Endothelial cell of umbilical vein (primary cell): ENCODE results near the gene RSPO3. TPM values are rescaled to one million over a fixed set of nuclear protein-coding genes. Genes with fewer than 3 reads are reported as not detected.

ENCODE experiments used
- BruUV-seq: library from RNA; stranded (reverse); fragments of 400-500 nt; replicated peaks from 2 replicates; lab custom pipeline; 2021; lab: Mats Ljungman, UMichigan
- CTCF ChIA-PET: fragments of 300-600, 350-600 bp; sonication (Branson Sonifier 250); formaldehyde crosslinking; loops from one replicate; lab custom pipeline; 2021; ENCODE audit warnings: antibody characterized with exemption, inconsistent platforms; lab: Charles Lee
- POLR2A ChIA-PET: fragments of 300-600, 350-600 bp; sonication (Branson Sonifier 250); formaldehyde crosslinking; loops from one replicate; lab custom pipeline; 2021; ENCODE audit warnings: antibody characterized with exemption, inconsistent platforms; lab: Charles Lee
- DNase-seq: peaks from one replicate; pipeline ENCODE4 v3.0.0-alpha.2; 2011; ENCODE audit warnings: low read depth, low spot score
- FAIRE-seq: peaks from 2 replicates; lab custom pipeline; 2011; peaks lifted over from hg19 to GRCh38; lab: Jason Lieb, UNC
- H2AFZ ChIP-seq: 2 replicates; pipeline ENCODE4 v1.6.0; 2012; ENCODE audit warnings: low read depth, low read length, control low read depth, inconsistent platforms
- H3K27ac ChIP-seq: 2 replicates; pipeline ENCODE4 v1.5.1; 2011; ENCODE audit warnings: low read depth, mild to moderate bottlenecking, control low read depth, low read length, moderate library complexity; ENCODE audit not compliant: insufficient read depth
- H3K27me3 ChIP-seq, 2 experiments: 2 replicates each; pipeline versions ENCODE4 v1.6.0 to v1.6.1; 2011; ENCODE audit warnings: low read length in 2 of 2, mixed read lengths in 1 of 2; ENCODE audit not compliant: control insufficient read depth in 2 of 2, insufficient read depth in 2 of 2
- H3K36me3 ChIP-seq, 2 experiments: 2 replicates in 1 of 2; 3 replicates in 1 of 2; pipeline ENCODE4 v1.5.1; 2011; ENCODE audit warnings: low read length in 2 of 2, mild to moderate bottlenecking in 1 of 2, moderate library complexity in 1 of 2; ENCODE audit not compliant: control insufficient read depth in 2 of 2, insufficient read depth in 2 of 2; ENCODE audit errors: extremely low read depth in 1 of 2
- H3K4me1 ChIP-seq: 3 replicates; pipeline ENCODE4 v1.5.1; 2011; ENCODE audit warnings: mild to moderate bottlenecking, low read length; ENCODE audit not compliant: control insufficient read depth, insufficient read depth; ENCODE audit errors: extremely low read depth
- H3K4me2 ChIP-seq: 2 replicates; pipeline ENCODE4 v1.6.1; 2011; ENCODE audit warnings: low read length, control low read depth, mixed read lengths; ENCODE audit not compliant: insufficient read depth
- H3K4me3 ChIP-seq, 3 experiments: fragments of 200-600 bp in 1 of 3; sonication (generic), shearing (Covaris generic) in 1 of 3; replicated peaks in 1 of 3; 2 replicates each; pipeline ENCODE4 v1.5.1; 2011 to 2016; ENCODE audit warnings: control low read depth in 3 of 3, low read length in 3 of 3, mild to moderate bottlenecking in 2 of 3, inconsistent platforms in 1 of 3, low read depth in 1 of 3, moderate library complexity in 1 of 3; ENCODE audit not compliant: insufficient read depth in 1 of 3
- H3K79me2 ChIP-seq: 2 replicates; pipeline ENCODE4 v1.6.0; 2012; ENCODE audit warnings: low read length, inconsistent platforms; ENCODE audit not compliant: control insufficient read depth, insufficient read depth
- H3K9ac ChIP-seq: replicated peaks from 2 replicates; pipeline ENCODE3; 2011; ENCODE audit warnings: low read length, control low read depth; ENCODE audit not compliant: insufficient read depth; ENCODE audit errors: extremely low read depth
- H3K9me1 ChIP-seq: replicated peaks from 3 replicates; pipeline ENCODE4 v1.6.0; 2011; ENCODE audit warnings: mild to moderate bottlenecking, low read length; ENCODE audit not compliant: control insufficient read depth, insufficient read depth; ENCODE audit errors: extremely low read depth
- H3K9me3 ChIP-seq: replicated peaks from 2 replicates; pipeline ENCODE4 v1.5.1; 2012; ENCODE audit warnings: low read length, inconsistent platforms; ENCODE audit not compliant: control insufficient read depth, insufficient read depth
- H4K20me1 ChIP-seq: replicated peaks from 2 replicates; pipeline ENCODE3; 2011; ENCODE audit warnings: mild to moderate bottlenecking, low read length; ENCODE audit not compliant: control insufficient read depth, insufficient read depth; ENCODE audit errors: extremely low read depth
- CTCF ChIP-seq, 2 donors: IDR thresholded peaks; 1 replicate in 1 of 2; 2 replicates in 1 of 2; pipeline ENCODE4 v1.5.1; 2011; ENCODE audit warnings: low read length in 2 of 2, mild to moderate bottlenecking in 2 of 2, moderate library complexity in 2 of 2, control low read depth in 1 of 2, inconsistent platforms in 1 of 2, low read depth in 1 of 2; ENCODE audit not compliant: insufficient read depth in 1 of 2; ENCODE audit errors: extremely low read depth in 1 of 2
- EZH2 ChIP-seq: IDR thresholded peaks from 2 replicates; pipeline ENCODE4 v1.6.1; 2012; ENCODE audit warnings: borderline replicate concordance, low read depth, mild to moderate bottlenecking, moderate library complexity, low read length, inconsistent platforms; ENCODE audit not compliant: severe bottlenecking
- FOS ChIP-seq: IDR thresholded peaks from 2 replicates; pipeline ENCODE4 v1.6.1; 2011; ENCODE audit warnings: mild to moderate bottlenecking, low read length, moderate library complexity, borderline replicate concordance; ENCODE audit not compliant: insufficient read depth
- GATA2 ChIP-seq: IDR thresholded peaks from 2 replicates; pipeline ENCODE4 v1.7.0; 2011; ENCODE audit warnings: low read depth, mild to moderate bottlenecking, moderate library complexity, mixed read lengths, low read length; ENCODE audit not compliant: insufficient read length, insufficient read depth
- JUN ChIP-seq: IDR thresholded peaks from 2 replicates; pipeline ENCODE4 v1.6.1; 2011; ENCODE audit warnings: borderline replicate concordance, low read depth; ENCODE audit not compliant: insufficient read length, insufficient read depth
- MAX ChIP-seq: IDR thresholded peaks from 2 replicates; pipeline ENCODE4 v1.6.1; 2011; ENCODE audit not compliant: insufficient read depth, insufficient read length
- MYC ChIP-seq: IDR thresholded peaks from one replicate; pipeline ENCODE4 v1.6.1; 2011; ENCODE audit warnings: mild to moderate bottlenecking, low read depth, low read length
- POLR2A ChIP-seq: IDR thresholded peaks from 2 replicates; pipeline ENCODE4 v1.6.1; 2012; ENCODE audit warnings: low read depth, mild to moderate bottlenecking, control low read depth, low read length
- POLR2AphosphoS5 ChIP-seq: IDR thresholded peaks from 2 replicates; pipeline ENCODE4 v1.6.1; 2012; ENCODE audit warnings: low read depth, mild to moderate bottlenecking, control low read depth, low read length, moderate library complexity; ENCODE audit not compliant: insufficient read depth
- dilution Hi-C: fragments of 300-500 bp; cut with MboI; formaldehyde crosslinking; loops from one replicate; pipeline ENCODE4 v1.15.0; 2019; ENCODE audit warnings: low sequenced_read_pairs; ENCODE audit not compliant: extremely low pct_ligation_motif_present
- intact Hi-C: fragments of 100-400 bp; cut with micrococcal nuclease; formaldehyde crosslinking; loops from one replicate; pipeline ENCODE4 v1.10.0; 2022
- polyA plus RNA-seq, 4 experiments: library from polyadenylated mRNA; depleted of rRNA in 3 of 4; stranded (reverse) in 3 of 4; unstranded in 1 of 4; fragments of >200 nt; gene quantifications; 2 replicates each; pipeline versions ENCODE4 v1.2.1 to v1.2.3, GENCODE V29; 2011 to 2012; ENCODE audit warnings: missing spikeins in 1 of 4
- total RNA-seq: library from RNA; stranded (reverse); gene quantifications from 2 replicates; pipeline ENCODE4 v1.2.3, GENCODE V29; 2021

RSPO3 gene
- total and polyA plus RNA-seq, 2 donors (not counting 3 experiments of a cell fraction or from before 2014, with no cell fraction given) = 1.8 to 11.1 TPM

- H3K36me3 ChIP-seq = no peaks in the 10 kb centered on the region
- no peak overlapping the region for H3K9ac ChIP-seq
- no peaks in the 10 kb centered on the region for H3K9me1 ChIP-seq
- POLR2A ChIA-PET = no interaction called here
- H3K4me3 ChIP-seq = no peak overlapping the region
- H3K4me2 ChIP-seq = no peak overlapping the region
- DNase-seq = no peak
- FAIRE-seq = no peak
- BruUV-seq = no TSS peak
- no peaks in the 10 kb centered on the region for H3K27me3 ChIP-seq
- H3K27ac ChIP-seq = no peak overlapping the region
- H3K4me1 ChIP-seq = peaks cover 16% of the 10 kb centered on the region
- dilution Hi-C loops (no loop called here), intact Hi-C loops (no loop called here)
- H3K9me3 ChIP-seq = no peaks in the 10 kb centered on the region
- no peaks in the 10 kb centered on the region for H3K79me2 ChIP-seq
- H4K20me1 ChIP-seq = no peaks in the 10 kb centered on the region
- CTCF ChIA-PET = no interaction called here
- TF ChIP-seq MAX (no peak), FOS (no peak), MYC (no peak), JUN (no peak), GATA2 (no peak), POLR2AphosphoS5 (no peak), CTCF (IDR thresholded peaks at IDR 0.05; ENCODE audit: extremely low read depth in 1 of 2, insufficient read depth in 1 of 2, low read depth in 1 of 2, low read length in 2 of 2) (no peak), POLR2A (no peak), EZH2 (no peak)
- H2AFZ ChIP-seq = no peak overlapping the region
Measured at GRCh38 chr6:127160484-127160883, 42.0 kb downstream of the RSPO3 start.
